Breast epithelium (tissue), 3 donors: Measurements from ENCODE around the gene MRPL49.

ENCODE experiments used
- POLR2A ChIP-seq: fragments of 450-650 bp; IDR thresholded peaks from one replicate; pipeline ENCODE4 v1.6.1; 2016; ENCODE audit warnings: antibody characterized with exemption, mild to moderate bottlenecking, moderate library complexity
- TF ChIP-seq, protein P1 (sequence below), 3 donors: fragments of 450-650 bp; IDR thresholded peaks; one replicate each; pipeline ENCODE4 v1.5.1; 2016 to 2017; ENCODE audit warnings: antibody characterized with exemption in 3 of 3, mild to moderate bottlenecking in 3 of 3, moderate library complexity in 3 of 3

- TF ChIP-seq, protein P1, sequence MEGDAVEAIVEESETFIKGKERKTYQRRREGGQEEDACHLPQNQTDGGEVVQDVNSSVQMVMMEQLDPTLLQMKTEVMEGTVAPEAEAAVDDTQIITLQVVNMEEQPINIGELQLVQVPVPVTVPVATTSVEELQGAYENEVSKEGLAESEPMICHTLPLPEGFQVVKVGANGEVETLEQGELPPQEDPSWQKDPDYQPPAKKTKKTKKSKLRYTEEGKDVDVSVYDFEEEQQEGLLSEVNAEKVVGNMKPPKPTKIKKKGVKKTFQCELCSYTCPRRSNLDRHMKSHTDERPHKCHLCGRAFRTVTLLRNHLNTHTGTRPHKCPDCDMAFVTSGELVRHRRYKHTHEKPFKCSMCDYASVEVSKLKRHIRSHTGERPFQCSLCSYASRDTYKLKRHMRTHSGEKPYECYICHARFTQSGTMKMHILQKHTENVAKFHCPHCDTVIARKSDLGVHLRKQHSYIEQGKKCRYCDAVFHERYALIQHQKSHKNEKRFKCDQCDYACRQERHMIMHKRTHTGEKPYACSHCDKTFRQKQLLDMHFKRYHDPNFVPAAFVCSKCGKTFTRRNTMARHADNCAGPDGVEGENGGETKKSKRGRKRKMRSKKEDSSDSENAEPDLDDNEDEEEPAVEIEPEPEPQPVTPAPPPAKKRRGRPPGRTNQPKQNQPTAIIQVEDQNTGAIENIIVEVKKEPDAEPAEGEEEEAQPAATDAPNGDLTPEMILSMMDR (IDR thresholded peaks at IDR 0.05), result peak in 2 of 3 donors; percentile 15 to 31
- TF ChIP-seq POLR2A, result peak; percentile 98
Observed at GRCh38 chr11:65134240-65134951, 12.3 kb downstream of the MRPL49 start, which contains the start of gene SYVN1.
